ENCODE data around the gene ITM2C.

Gene ITM2C

GRCh38 chr2:230873661-230874401, 9.1 kb downstream of the ITM2C start:
- peak; percentile 42 for DNase-seq

- DNase-seq = peak; percentile 42
Measured at GRCh38 chr2:230874456-230874855, 9.7 kb downstream of the ITM2C start.

- no peak for DNase-seq
Measured at GRCh38 chr2:230874876-230875275, 10.1 kb downstream of the ITM2C start.

GRCh38 chr2:230875347-230876315, 10.9 kb downstream of the ITM2C start:
- DNase-seq = peak; percentile 29

GRCh38 chr2:230877116-230877758, 12.5 kb downstream of the ITM2C start:
- peak; percentile 40 for DNase-seq

- peak; percentile 34 for DNase-seq
Measured at GRCh38 chr2:230877759-230878598, 13.2 kb downstream of the ITM2C start.

- DNase-seq = peak; percentile 32
Measured at GRCh38 chr2:230878599-230879188, 14.0 kb downstream of the ITM2C start.

- DNase-seq = peak; percentile 52
Measured at GRCh38 chr2:230879271-230879882, 14.6 kb downstream of the ITM2C start.

- no peak for DNase-seq
Measured at GRCh38 chr2:230879891-230880290, 15.1 kb downstream of the ITM2C start.

GRCh38 chr2:230881840-230882239, 17.1 kb downstream of the ITM2C start:
- DNase-seq = peak; percentile 41

- no peak for DNase-seq
Measured at GRCh38 chr2:230885463-230886130, 20.9 kb downstream of the ITM2C start.

GRCh38 chr2:230886206-230886605, 21.5 kb downstream of the ITM2C start:
- DNase-seq = no peak

GRCh38 chr2:230886671-230887071, 21.9 kb downstream of the ITM2C start:
- DNase-seq = peak; percentile 62

GRCh38 chr2:230887342-230887741, 22.6 kb downstream of the ITM2C start:
- no peak for DNase-seq

GRCh38 chr2:230888824-230889400, 24.2 kb downstream of the ITM2C start:
- DNase-seq = no peak

- no peak for DNase-seq
Measured at GRCh38 chr2:230889911-230890601, 25.3 kb downstream of the ITM2C start.

- DNase-seq = no peak
Measured at GRCh38 chr2:230890646-230891045, 25.9 kb downstream of the ITM2C start.

- DNase-seq = peak; percentile 64
Measured at GRCh38 chr2:230891064-230891463, 26.3 kb downstream of the ITM2C start.

- DNase-seq = no peak
Measured at GRCh38 chr2:230891509-230891908, 26.8 kb downstream of the ITM2C start.

GRCh38 chr2:230893338-230893737, 28.6 kb downstream of the ITM2C start:
- peak; percentile 75 for DNase-seq

All from islet precursor cell (in vitro differentiated cells).